Neural cell (in vitro differentiated cells): Measurements from ENCODE around the gene FANCI.

ENCODE experiments used
- CTCF ChIP-seq: fragments of 450-650 bp; IDR thresholded peaks from 2 replicates; pipeline ENCODE4 v1.5.1; 2014; ENCODE audit warnings: antibody characterized with exemption, mild to moderate bottlenecking, moderate library complexity; ENCODE audit not compliant: poor library complexity, severe bottlenecking
- EP300 ChIP-seq: fragments of 450-650 bp; conservative IDR thresholded peaks from 2 replicates; pipeline ENCODE4 v1.6.1; 2014; ENCODE audit warnings: antibody characterized with exemption, mild to moderate bottlenecking, moderate library complexity; ENCODE audit not compliant: poor library complexity, severe bottlenecking
- EZH2 ChIP-seq: fragments of 200-600, 300-800 bp; shearing (Covaris generic), sonication (generic); IDR thresholded peaks from 2 replicates; pipeline ENCODE4 v1.6.1; 2014; ENCODE audit warnings: antibody characterized with exemption, low read length, borderline replicate concordance, mild to moderate bottlenecking; ENCODE audit not compliant: insufficient read depth, poor library complexity, severe bottlenecking
- MXI1 ChIP-seq: fragments of 450-650 bp; conservative IDR thresholded peaks from 2 replicates; pipeline ENCODE4 v1.6.1; 2014; ENCODE audit warnings: antibody characterized with exemption, mild to moderate bottlenecking; ENCODE audit not compliant: poor library complexity, severe bottlenecking
- POLR2AphosphoS5 ChIP-seq: IDR thresholded peaks from 2 replicates; pipeline ENCODE4 v1.6.1; 2012
- RAD21 ChIP-seq: fragments of 450-650 bp; conservative IDR thresholded peaks from 2 replicates; pipeline ENCODE4 v1.6.1; 2014; ENCODE audit warnings: antibody characterized with exemption, mild to moderate bottlenecking, moderate library complexity
- REST ChIP-seq: IDR thresholded peaks from 2 replicates; pipeline ENCODE4 v1.6.1; 2012; ENCODE audit warnings: borderline replicate concordance
- SMC3 ChIP-seq: fragments of 450-650 bp; conservative IDR thresholded peaks from 2 replicates; pipeline ENCODE4 v1.6.1; 2014; ENCODE audit warnings: antibody characterized with exemption, mild to moderate bottlenecking, moderate library complexity; ENCODE audit not compliant: poor library complexity
- TAF1 ChIP-seq: IDR thresholded peaks from 2 replicates; pipeline ENCODE4 v1.6.1; 2012; ENCODE audit warnings: low read depth

- TF ChIP-seq TAF1 (no peak), RAD21 (no peak), CTCF (no peak), EZH2 (no peak), POLR2AphosphoS5 (no peak), EP300 (no peak), REST (no peak), MXI1 (no peak), SMC3 (no peak)
Observed at GRCh38 chr15:89316504-89316903, 72.7 kb downstream of the FANCI start.
